GM12892 (cell line): ENCODE data around the gene CEP20.

Source experiments
- POLR2AphosphoS5 ChIP-seq: IDR thresholded peaks from 2 replicates; pipeline ENCODE4 v1.6.1; 2011; ENCODE audit warnings: low read depth, low read length, control low read depth
- TAF1 ChIP-seq: IDR thresholded peaks from 2 replicates; pipeline ENCODE4 v1.6.1; 2011; ENCODE audit warnings: low read depth, mild to moderate bottlenecking, control low read depth, low read length, borderline replicate concordance

DNA sequence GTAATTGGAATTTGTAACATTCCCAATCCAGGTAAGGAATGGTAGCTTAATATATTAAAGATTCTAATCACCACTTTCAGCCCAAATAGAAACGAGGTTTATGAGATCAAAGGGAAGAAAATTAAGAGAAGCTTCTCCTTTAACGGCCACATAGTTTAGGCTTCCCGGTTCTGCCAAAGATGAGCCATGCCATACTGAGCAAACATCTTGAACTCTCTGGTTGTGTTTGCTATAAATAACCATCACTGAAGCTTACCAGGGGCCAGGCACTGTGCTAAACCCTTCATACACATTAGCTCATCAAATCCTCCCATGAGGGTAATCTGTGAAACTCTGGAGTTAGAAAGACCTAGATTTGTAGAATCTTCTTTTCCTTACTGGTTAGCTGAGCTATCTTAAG, 34.3 kb downstream of the CEP20 start:
- TF ChIP-seq POLR2AphosphoS5 = no peak
- no peak for TF ChIP-seq TAF1
